Neuronal stem cell (in vitro differentiated cells): ENCODE measurements around the gene CMSS1.

Experiments
- DNase-seq: peaks from one replicate; pipeline ENCODE4 v3.0.0-alpha.2; 2013; ENCODE audit warnings: low spot score
- H2AFZ ChIP-seq: one replicate; pipeline ENCODE4 v1.6.1; 2013; ENCODE audit warnings: mild to moderate bottlenecking, low read length, inconsistent platforms
- H2AK5ac ChIP-seq: 2 replicates; pipeline ENCODE4 v1.6.1; 2013; ENCODE audit warnings: low read depth, mild to moderate bottlenecking, inconsistent platforms, low read length, moderate library complexity, mixed read lengths
- H2BK120ac ChIP-seq: 2 replicates; pipeline ENCODE4 v1.6.1; 2013; ENCODE audit warnings: low read depth, mild to moderate bottlenecking, inconsistent platforms, low read length, moderate library complexity, mixed read lengths
- H2BK12ac ChIP-seq: one replicate; pipeline ENCODE4 v1.6.1; 2013; ENCODE audit warnings: low read length, inconsistent platforms
- H2BK15ac ChIP-seq: 2 replicates; pipeline ENCODE4 v1.6.1; 2013; ENCODE audit warnings: mild to moderate bottlenecking, low read length, inconsistent platforms, mixed read lengths
- H2BK5ac ChIP-seq: one replicate; pipeline ENCODE4 v1.6.1; 2013; ENCODE audit warnings: inconsistent platforms, mild to moderate bottlenecking, low read length, moderate library complexity
- H3K14ac ChIP-seq: one replicate; pipeline ENCODE4 v1.6.1; 2013; ENCODE audit warnings: low read length, inconsistent platforms
- H3K18ac ChIP-seq: 2 replicates; pipeline ENCODE4 v1.6.1; 2013; ENCODE audit warnings: low read length, inconsistent platforms
- H3K23ac ChIP-seq: 2 replicates; pipeline ENCODE4 v1.6.1; 2013; ENCODE audit warnings: low read depth, mild to moderate bottlenecking, mixed read lengths, low read length, inconsistent platforms; ENCODE audit not compliant: poor library complexity
- H3K27ac ChIP-seq: replicated peaks from 3 replicates; pipeline ENCODE4 v1.5.1; 2013; ENCODE audit warnings: low read length, inconsistent platforms
- H3K27me3 ChIP-seq, 3 experiments: 2 replicates each; pipeline ENCODE4 v1.6.1; 2013; ENCODE audit warnings: low read length in 3 of 3, mild to moderate bottlenecking in 2 of 3, inconsistent platforms in 1 of 3, low read depth in 1 of 3, mixed read lengths in 1 of 3, moderate library complexity in 1 of 3; ENCODE audit not compliant: control insufficient read depth in 3 of 3, insufficient read depth in 3 of 3
- H3K36me3 ChIP-seq, 2 donors: replicated peaks in 1 of 2; 2 replicates each; pipeline ENCODE4 v1.6.1; 2013; ENCODE audit warnings: low read length in 2 of 2; ENCODE audit not compliant: control insufficient read depth in 2 of 2, insufficient read depth in 2 of 2
- H3K4ac ChIP-seq: 2 replicates; pipeline ENCODE4 v1.6.1; 2013; ENCODE audit warnings: inconsistent platforms, mild to moderate bottlenecking, low read length, moderate library complexity
- H3K4me1 ChIP-seq, 2 donors: 1 replicate in 1 of 2; 2 replicates in 1 of 2; pipeline ENCODE4 v1.6.1; 2013; ENCODE audit warnings: low read length in 2 of 2, low read depth in 1 of 2; ENCODE audit not compliant: control insufficient read depth in 2 of 2, insufficient read depth in 1 of 2
- H3K4me2 ChIP-seq: one replicate; pipeline ENCODE4 v1.6.1; 2013; ENCODE audit warnings: mild to moderate bottlenecking, low read length, inconsistent platforms; ENCODE audit not compliant: insufficient read depth, poor library complexity, severe bottlenecking
- H3K4me3 ChIP-seq, 2 donors: 2 replicates each; pipeline ENCODE4 v1.5.1; 2013; ENCODE audit warnings: low read length in 2 of 2, mild to moderate bottlenecking in 2 of 2, inconsistent platforms in 1 of 2, moderate library complexity in 1 of 2
- H3K79me1 ChIP-seq: one replicate; pipeline ENCODE4 v1.6.1; 2013; ENCODE audit warnings: low read depth, mild to moderate bottlenecking, inconsistent platforms, low read length, moderate library complexity
- H3K9ac ChIP-seq: one replicate; pipeline ENCODE4 v1.6.1; 2013; ENCODE audit warnings: mild to moderate bottlenecking, low read depth, low read length, inconsistent platforms; ENCODE audit not compliant: poor library complexity
- H3K9me3 ChIP-seq, 2 donors: replicated peaks in 1 of 2; 2 replicates each; pipeline versions ENCODE3 to v1.6.1; 2013; ENCODE audit warnings: low read length in 2 of 2, mild to moderate bottlenecking in 2 of 2, inconsistent platforms in 1 of 2, low read depth in 1 of 2, mixed read lengths in 1 of 2, moderate library complexity in 1 of 2; ENCODE audit not compliant: control insufficient read depth in 2 of 2, insufficient read depth in 1 of 2
- H4K8ac ChIP-seq: one replicate; pipeline ENCODE4 v1.6.1; 2013; ENCODE audit warnings: low read depth, mild to moderate bottlenecking, inconsistent platforms, low read length, moderate library complexity
- H4K91ac ChIP-seq: one replicate; pipeline ENCODE4 v1.6.1; 2013; ENCODE audit warnings: low read length, low read depth, mild to moderate bottlenecking, inconsistent platforms; ENCODE audit not compliant: poor library complexity
- WGBS, 2 donors: extraction: QIAGEN DNeasy Blood & Tissue Kit; methylation state at CpG; one replicate each; pipeline ENCODE4 v1.1.7; 2013; ENCODE audit warnings: missing lambda C conversion rate in 2 of 2, mixed read lengths in 1 of 2; ENCODE audit not compliant: insufficient read length in 2 of 2, insufficient replicate concordance in 1 of 2; ENCODE audit errors: extremely low coverage in 2 of 2; 5-methylcytosine and 5-hydroxymethylcytosine counted together

CMSS1 gene

DNA sequence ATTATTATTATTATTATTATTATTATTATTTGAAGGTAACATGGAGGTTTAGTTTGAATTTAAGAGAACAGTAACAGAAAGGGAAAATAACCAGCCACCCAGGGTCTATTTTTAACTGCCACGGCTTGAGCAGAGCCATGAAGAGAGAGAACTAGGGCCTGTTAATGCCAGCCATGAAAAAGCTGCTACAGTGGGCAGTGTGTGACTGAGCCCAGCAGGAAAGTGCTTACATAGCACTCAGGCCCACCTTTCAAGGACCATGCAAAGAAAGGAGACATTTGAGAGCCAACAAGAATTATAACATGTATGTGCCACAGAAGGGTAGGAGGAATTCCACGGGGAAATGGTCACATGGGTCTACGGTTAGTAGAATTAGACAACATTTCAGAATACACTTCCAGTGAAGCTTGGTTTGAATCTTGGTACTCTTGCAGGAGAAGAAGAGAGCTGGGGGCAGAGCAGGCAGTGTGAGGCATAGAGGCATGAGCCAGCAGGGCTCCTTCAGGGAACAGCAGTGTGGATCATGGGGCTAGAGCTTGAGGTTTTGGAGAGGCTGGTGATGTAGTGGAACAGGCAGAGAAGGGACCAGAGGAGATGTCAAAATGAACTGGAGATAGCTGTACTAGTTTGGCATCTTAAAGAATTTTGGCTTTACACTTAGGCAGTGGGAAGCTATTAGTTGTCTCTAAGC lies 140.7 kb downstream of the CMSS1 start:
- no peak overlapping the region for H2AFZ ChIP-seq
- no peak overlapping the region for H3K4me3 ChIP-seq
- H3K79me1 ChIP-seq: no peaks in the 10 kb centered on the region
- H4K91ac ChIP-seq: no peak overlapping the region
- no peak overlapping the region for H2BK12ac ChIP-seq
- no peak for DNase-seq
- H3K4ac ChIP-seq: no peak overlapping the region
- H2BK15ac ChIP-seq: no peak overlapping the region
- no peaks in the 10 kb centered on the region for H3K36me3 ChIP-seq
- no peak overlapping the region for H2BK5ac ChIP-seq
- no peak overlapping the region for H3K23ac ChIP-seq
- no peaks in the 10 kb centered on the region for H3K27me3 ChIP-seq
- no peak overlapping the region for H3K9ac ChIP-seq
- no CpG with 5 or more reads among the region's 3 CpGs for WGBS, 2 donors
- H4K8ac ChIP-seq: no peak overlapping the region
- no peak overlapping the region for H3K18ac ChIP-seq
- H3K27ac ChIP-seq: no peak overlapping the region
- no peak overlapping the region for H2BK120ac ChIP-seq
- no peak overlapping the region for H3K14ac ChIP-seq
- no peak overlapping the region for H2AK5ac ChIP-seq
- H3K4me1 ChIP-seq: peaks cover 0 to 2% of the 10 kb centered on the region in 2 donors
- H3K9me3 ChIP-seq: no peaks in the 10 kb centered on the region
- H3K4me2 ChIP-seq: no peak overlapping the region

DNA sequence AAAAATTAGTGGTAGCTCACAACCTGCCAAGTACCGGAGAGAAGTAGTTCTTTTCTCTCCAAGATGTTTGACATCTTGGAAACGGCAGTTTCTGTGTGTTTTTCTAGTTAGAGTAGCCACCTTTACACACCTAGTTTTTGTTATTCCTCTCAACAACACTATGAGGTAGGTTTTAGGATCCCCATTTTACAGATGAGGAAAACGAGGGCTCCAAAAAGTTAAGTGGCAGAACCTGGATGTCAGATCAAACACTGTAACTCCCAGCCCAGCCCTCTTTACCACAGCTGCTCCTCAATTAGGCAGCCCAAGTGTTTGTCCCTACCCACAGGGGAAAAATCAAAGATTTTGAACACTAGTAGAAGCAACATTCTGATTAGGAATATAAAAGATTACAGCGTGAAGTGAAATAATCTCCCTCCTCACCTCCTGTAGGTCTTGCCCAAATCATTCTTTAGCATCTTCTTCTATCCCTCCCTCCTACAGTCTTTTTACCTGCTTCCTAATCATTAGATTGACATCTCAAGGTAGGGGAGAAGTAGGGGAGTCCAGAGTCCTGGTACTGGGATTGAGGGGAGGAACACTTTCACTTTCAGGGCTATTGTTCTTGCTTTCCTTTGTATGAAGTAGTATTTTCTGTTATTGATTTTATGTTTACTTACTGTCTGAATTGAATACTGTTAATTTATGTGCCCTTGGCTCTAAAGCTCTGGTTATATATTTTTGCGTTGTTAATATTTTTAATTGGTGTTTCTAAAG lies 142.6 kb downstream of the CMSS1 start:
- no peaks in the 10 kb centered on the region for H3K27me3 ChIP-seq
- no CpG with 5 or more reads among the region's 5 CpGs for WGBS, 2 donors
- DNase-seq: no peak
- no peak overlapping the region for H3K4me2 ChIP-seq
- H3K36me3 ChIP-seq: no peaks in the 10 kb centered on the region
- no peaks in the 10 kb centered on the region for H3K4me1 ChIP-seq
- no peak overlapping the region for H3K4ac ChIP-seq
- H4K91ac ChIP-seq: no peak overlapping the region
- H2AK5ac ChIP-seq: no peak overlapping the region
- no peak overlapping the region for H2BK5ac ChIP-seq
- H3K9me3 ChIP-seq: no peaks in the 10 kb centered on the region
- H3K14ac ChIP-seq: no peak overlapping the region
- no peak overlapping the region for H2BK12ac ChIP-seq
- no peak overlapping the region for H2BK120ac ChIP-seq
- H3K18ac ChIP-seq: no peak overlapping the region
- no peak overlapping the region for H2BK15ac ChIP-seq
- no peak overlapping the region for H2AFZ ChIP-seq
- H3K27ac ChIP-seq: no peak overlapping the region
- no peak overlapping the region for H3K23ac ChIP-seq
- no peak overlapping the region for H4K8ac ChIP-seq
- H3K9ac ChIP-seq: no peak overlapping the region
- no peak overlapping the region for H3K4me3 ChIP-seq
- H3K79me1 ChIP-seq: no peaks in the 10 kb centered on the region

DNA sequence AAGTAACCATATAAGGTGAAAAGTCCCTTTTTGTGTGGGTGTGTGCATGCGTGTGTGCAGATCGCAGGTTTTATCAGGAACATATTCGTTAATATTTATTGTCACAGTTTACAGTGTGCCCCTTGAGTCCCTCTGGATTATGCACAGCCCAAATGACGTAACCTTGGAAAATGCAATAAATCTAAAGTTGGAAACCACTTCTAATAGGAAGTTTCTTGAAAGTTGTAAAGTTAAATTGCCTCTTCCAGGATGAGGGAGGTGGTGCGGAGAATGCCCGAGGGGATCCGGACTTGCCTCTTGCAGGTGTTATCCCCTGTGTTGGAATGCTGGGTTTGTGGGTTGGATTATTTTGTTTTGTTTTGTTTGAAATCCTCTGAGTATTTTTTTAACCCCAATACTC lies 143.3 kb downstream of the CMSS1 start:
- Histone ChIP-seq H3K4ac (no peak overlapping the region), H3K79me1 (no peaks in the 10 kb centered on the region), H4K8ac (no peak overlapping the region), H2BK120ac (no peak overlapping the region), H3K4me2 (no peak overlapping the region), H3K4me1 (no peaks in the 10 kb centered on the region), H3K18ac (no peak overlapping the region), H2BK12ac (no peak overlapping the region), H4K91ac (no peak overlapping the region), H3K14ac (no peak overlapping the region), H3K4me3 (no peak overlapping the region), H2BK15ac (no peak overlapping the region), H3K27me3 (no peaks in the 10 kb centered on the region), H3K9ac (no peak overlapping the region), H2AK5ac (no peak overlapping the region), H3K23ac (no peak overlapping the region), H3K9me3 (no peaks in the 10 kb centered on the region), H3K36me3 (no peaks in the 10 kb centered on the region), H3K27ac (no peak overlapping the region), H2BK5ac (no peak overlapping the region), H2AFZ (no peak overlapping the region)
- no CpG with 5 or more reads among the region's 7 CpGs for WGBS, 2 donors
- DNase-seq: no peak

DNA sequence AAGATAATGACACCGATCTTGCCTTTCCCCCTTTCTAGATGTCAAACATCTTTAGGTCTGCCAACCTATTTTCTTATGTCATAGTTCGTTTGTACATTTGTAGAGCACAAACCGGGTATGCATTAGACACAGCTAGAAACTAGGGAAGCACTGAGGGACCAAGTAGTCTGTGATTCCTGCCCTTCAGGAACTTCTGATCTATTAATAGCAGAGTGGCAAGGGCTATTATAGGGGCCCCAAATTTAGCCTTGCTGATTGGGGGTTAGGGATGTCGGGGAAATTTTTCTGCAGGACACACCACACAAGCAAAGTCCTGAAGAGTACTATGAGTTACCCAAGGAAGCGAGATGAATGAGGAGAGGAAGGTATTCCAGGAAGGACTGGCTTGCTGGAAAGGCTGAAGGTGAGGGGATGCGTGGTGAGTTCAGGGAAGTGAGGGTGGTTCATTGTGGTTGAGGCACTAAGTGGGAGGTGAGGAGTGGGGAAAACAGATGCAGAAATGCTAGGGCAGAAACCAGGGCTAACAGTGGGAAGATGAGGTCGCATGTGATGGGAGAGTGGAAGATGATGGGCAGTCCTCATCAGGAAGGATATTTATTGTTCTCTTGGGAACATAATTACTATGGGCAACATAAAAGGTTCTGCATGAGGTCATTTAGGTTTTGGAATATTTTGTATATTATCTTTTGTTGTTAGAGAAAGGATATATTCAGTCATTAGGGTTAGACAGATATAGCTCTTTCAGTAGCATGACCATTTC lies 144.3 kb downstream of the CMSS1 start:
- DNase-seq: no peak
- Histone ChIP-seq H3K4me3 (no peak overlapping the region), H2BK5ac (no peak overlapping the region), H3K18ac (no peak overlapping the region), H3K27me3 (no peaks in the 10 kb centered on the region), H3K4me1 (no peaks in the 10 kb centered on the region), H4K8ac (no peak overlapping the region), H4K91ac (no peak overlapping the region), H3K4ac (no peak overlapping the region), H3K9me3 (no peaks in the 10 kb centered on the region), H3K27ac (no peak overlapping the region), H2AK5ac (no peak overlapping the region), H2BK120ac (no peak overlapping the region), H3K36me3 (no peaks in the 10 kb centered on the region), H2AFZ (no peak overlapping the region), H2BK12ac (no peak overlapping the region), H3K4me2 (no peak overlapping the region), H3K14ac (no peak overlapping the region), H2BK15ac (no peak overlapping the region), H3K9ac (no peak overlapping the region), H3K79me1 (no peaks in the 10 kb centered on the region), H3K23ac (no peak overlapping the region)
- no CpG with 5 or more reads among the region's 7 CpGs for WGBS, 2 donors
